GM19035 (cell line): ENCODE measurements around the gene UBAP1.
"Not testable (repeated sequence)": the region's sequence is repeated elsewhere in the genome, so short reads cannot be mapped to it uniquely, and the experiment has no call there.

Experiments used
- ATAC-seq: cut with Tn5 transposase; IDR thresholded peaks from one replicate; pipeline ENCODE4 v1.9.1; 2021; ENCODE audit not compliant: unreplicated experiment

Gene UBAP1

DNA sequence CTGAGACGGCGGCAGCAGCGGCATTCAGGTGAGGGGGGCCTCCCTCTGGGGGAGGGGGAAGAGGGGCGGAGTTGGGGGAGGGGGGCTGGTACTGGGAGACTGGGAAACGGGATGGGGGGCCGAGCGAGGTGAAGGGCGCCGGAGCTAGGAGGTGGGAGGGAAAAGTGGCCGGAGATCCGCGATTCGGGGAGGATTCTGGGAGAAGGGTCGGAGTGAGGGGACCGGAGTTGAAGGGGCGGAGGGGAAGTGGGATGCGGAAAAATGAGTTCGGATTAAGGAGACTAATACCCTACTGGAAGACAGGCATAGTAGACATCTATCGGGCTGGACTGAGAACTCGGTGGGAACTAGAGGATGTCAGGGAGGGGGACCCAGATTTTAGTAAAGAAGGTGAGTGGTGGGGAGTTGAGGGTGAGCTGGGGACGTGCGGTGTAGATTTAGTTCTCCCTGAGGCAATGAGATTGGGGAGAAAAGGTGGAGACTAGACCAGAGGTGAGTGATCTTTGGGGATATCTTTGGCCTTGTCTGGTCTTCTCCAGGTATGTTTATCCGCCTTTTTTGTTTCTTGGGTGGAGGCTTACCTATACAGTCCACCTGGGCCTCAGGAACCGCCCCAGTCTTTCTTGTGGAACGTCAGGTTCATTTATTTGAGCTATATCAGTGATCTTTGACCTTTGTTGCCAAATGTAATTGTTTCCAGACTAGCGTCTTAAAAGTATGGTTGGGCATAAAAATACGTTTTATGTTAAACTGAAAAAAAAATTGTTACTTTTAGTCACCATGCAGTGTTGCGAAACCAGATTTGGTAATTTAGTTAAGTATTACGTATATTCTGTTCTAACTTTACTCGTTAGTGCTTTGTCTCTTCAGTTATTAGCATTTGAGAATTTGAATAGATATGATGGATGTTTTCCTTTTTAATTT, 632 bp downstream of the UBAP1 start:
- peak; percentile 8 for ATAC-seq

DNA sequence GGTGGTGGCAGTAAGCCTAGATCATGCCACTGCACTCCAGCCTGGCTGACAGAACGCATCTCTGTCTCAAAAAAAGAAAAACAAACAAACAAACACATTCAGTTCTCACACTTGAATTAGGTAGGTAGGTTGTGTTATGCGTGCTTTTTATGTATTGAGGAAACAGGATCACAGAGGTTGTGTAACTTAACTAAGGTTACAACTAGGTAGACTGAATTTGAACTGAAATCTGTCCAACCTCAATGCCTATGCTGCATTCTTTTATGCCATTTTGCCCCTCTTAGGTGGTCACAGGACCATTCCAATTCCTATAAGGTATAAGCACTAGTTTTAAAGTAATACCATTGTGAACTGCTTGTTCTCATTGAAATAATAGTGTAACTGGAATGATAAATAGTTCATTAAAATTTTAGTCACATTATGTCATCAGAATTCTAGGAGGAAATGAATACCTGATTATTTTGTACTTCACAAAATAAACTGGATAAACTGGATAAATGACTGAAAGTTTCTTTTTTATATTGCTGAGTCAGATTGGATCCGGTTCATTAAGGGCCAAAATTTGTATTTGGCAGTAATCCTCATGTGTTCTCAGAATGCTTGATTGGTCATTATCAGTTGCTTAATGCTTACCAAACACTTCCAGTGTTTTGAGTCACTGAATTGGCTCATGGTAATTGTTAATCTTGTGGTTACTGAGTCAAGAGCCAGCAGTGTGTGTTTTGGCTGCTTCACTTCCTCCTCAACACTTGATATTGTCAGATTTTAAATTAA, 7.1 kb downstream of the UBAP1 start:
- no peak for ATAC-seq

DNA sequence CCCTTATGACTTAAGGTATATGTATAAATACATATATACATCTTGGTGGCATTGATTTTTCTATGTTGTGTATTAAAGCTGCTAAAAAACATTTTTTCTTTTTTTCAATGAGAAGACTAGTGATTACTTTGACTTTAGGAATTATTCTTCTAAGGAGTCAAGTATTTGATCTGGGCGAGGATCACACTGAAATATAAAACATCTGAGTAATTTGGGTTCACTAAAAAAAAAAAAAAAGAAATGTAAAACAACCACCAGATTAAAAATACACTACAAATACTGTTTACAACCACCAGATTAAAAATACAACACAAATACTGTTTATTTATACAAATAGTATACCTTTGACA, 9.0 kb downstream of the UBAP1 start:
- ATAC-seq, result no peak

DNA sequence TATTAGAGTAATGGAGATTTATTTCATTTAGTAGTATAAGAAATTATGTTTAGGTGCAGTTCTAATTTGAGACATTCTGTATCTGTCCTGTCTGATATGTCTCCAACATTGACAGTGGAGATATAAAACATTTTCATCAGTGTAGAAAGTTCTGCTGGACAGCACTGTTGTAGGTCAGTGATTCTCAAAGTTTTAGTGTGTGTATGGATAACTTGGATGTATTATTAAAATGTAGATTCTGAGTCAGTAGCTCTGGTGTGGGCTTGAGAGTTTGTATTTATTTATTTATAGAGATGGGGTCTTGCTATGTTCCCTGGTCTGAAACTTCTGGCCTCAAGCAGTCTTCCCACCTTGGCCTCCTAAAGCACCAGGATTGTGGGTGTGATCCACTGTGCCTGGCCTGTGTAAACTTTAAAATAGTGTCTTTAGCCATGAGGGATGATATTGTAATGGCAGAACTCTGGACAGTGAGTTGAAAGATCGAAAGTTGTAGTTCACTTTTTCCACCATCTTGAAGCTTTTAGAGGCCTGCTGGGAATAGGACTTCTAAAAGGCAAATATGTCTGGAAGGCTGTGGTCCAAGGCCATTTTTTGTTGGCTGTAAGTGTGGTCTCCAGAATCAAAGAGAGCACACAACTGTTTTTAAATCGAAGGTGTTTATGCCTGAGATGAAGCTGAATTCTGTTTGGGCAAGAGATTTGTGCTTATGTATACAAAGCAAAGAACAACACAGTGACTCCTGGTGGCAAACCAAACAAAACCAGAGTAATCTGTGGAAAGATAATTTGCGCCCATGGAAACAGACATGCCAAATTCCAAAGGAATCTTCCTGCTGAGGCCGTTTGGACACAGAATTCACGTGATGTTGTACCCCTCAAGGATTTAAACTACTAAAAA, 12.4 kb downstream of the UBAP1 start:
- ATAC-seq, result no peak

DNA sequence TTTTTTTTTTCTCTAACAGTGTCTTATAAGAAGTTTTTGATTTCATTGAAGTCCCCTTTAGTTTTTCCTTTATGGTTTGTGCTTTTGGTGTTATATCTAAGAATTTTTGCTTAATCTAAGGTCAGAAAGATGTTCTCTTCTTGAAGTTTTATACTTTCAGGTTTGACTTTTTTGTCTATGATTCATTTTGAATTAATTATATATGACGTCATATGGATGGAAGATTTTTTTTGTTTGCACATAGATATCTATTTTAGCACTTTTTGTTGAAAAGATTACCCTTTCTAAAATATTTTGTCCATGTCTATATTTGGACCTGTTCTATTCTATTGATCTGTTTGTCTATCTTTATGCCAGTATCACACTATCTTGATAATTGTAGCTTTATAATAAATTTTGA, 16.3 kb downstream of the UBAP1 start:
- ATAC-seq, result no peak

DNA sequence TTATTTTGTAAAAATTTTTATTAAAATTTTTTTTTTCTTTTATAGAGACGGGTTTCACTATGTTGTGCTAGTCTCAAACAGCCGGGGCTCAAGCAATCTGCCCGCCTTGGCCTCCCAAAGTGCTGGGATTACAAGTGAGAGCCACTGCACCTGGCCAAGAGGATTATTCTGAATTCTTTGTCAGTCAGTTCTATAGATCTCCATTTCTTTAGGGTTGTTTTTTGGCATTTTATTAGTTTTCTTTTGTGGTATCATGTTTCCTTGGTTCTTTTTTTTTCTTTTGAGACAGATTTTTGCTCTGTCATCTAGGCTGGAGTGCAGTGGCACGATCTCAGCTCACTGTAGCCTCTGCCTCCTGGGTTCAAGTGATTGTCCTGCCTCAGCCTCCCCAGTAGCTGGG, 18.4 kb downstream of the UBAP1 start:
- not testable (repeated sequence) for ATAC-seq

DNA sequence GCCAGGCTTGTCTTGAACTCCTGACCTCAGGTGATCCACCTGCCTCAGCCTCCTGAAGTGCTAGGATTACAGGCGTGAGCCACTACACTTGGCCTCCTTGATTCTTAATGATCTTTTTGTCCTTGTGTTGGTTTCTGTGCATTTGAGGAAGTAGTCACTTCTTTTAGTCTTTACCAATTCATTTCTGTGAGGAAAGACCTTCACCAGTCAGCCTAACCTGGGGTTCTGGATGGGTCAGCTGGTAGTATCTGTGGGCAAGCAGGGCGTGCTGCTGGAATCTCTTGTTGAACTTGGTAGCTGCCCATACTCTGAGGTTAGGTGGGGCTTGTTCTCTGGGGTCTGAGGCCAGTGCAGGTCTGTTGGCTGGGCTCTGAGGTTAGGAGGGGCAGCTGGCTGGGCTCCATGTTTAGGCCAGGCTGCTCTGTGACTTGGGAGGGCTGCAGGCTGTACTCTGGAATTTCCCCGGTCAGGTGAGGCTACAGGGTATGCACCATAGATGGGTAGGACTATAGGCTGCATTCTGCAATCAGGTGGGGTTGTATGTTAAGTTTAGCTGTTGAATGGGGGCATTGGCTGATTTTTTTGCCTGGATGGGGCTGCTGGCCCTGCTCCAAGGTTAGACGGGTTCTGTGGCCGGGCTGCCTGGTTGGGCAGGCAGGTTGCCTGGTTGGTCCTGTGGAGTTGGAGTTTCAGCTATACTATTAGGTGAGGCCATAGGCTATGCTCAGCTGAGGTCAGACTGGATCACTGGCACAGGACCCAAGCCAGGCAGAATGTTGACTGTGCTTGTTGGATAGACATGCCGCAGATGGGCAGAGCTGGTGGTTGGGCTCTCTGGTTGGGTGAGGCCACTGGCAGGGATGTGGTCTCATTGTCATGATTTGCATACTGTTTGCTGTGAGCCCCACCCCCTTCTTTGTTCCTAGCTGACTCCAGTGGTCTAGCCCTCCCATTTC, 19.2 kb downstream of the UBAP1 start:
- ATAC-seq, result no peak

DNA sequence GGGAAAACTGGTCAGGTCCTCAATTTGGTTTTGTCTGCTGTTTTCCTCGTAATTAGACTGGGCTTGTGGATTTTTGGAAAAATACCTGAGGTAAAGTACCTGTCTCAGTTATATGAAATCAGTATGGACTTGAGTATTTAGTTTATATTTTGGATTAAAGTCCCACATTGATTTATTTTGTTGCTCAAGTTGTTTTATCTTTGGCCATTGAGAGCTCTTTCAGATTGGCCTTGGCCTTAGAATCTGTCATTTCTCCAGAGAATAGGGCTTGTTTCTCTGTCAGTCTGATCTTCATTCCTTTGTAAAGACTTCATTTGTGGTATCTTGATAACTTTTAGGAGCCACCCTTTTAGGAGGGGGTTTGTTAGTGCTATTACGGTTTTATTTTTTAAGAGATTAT, 21.2 kb downstream of the UBAP1 start:
- ATAC-seq, result no peak

DNA sequence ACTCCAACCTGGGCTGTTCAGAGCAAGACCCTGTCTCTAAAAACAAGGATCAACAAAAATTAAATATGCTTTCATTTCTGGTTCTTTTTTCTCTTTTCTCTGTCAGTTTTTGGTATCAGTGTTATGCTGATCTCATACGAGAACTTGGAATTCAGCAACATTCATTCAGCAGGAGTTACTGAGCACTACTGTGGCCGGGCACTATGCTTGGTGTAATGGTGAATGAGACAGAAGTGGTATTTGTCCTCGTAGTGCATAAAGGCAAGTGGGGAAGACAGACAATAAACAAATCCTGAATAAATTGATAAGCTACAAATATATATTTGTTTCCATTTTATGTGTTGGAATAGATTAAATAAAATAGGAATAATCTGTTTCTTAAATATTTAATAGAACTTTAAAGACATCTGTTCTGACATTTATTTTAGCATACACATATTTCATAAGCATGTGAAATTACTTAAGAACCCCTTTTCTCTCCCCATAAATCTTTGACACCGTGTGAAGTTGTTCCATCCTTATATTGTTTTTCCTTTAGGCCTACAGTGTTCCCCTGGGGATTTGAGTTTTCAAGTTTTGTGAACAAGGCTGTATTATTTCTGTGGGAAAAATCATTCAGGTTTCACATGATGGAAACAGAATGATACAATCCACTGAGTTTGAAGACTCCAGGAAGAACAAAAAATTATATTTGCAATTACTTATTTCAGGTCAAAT, 24.6 kb downstream of the UBAP1 start:
- no peak for ATAC-seq

DNA sequence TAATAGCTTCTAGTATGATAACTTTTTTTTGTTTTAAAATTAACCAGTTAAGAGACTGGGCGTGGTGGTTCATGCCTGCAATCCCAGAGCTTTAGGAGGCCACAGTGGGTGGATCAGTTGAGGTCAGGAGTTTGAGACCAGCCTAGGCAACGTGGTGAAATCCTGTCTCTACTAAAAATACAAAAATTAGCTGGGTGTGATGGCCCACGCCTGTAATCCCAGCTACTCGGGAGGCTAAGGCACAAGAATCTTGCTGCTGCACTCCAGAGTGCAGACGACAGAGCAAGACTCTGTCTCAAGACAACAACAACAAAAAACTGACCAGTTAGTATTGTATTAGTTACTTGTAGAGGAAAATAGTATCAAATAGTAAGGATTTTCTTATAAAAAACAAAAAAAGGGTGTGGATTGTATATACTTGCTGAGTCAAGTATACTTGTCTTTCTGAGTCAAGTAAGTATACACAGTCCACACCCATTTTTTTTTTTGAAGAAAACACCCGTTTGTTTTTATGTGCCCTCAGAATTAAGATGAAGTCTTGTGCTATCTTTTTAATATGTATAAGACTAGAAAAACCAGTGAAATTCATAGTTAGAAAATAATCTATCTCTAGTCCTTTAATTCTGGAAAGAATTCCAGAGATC, 25.3 kb downstream of the UBAP1 start:
- ATAC-seq, result no peak

DNA sequence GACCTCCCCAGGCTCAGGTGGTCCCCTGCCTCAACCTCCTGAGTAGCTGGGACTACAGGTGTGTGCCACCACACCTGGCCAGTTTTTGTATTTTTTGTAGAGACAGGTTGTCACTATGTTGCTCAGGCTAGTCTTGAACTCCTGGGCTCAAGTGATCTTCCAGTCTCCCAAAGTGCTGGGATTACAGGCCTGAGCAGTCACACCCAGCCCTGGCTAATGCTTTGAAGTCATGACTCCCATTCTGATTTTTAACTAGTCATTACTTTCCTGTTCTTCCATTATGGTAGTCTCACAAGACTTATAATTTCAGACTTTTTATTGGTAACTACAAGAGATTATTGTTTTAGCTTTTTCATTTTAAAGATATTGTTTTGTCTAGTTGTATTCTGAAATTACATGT, 26.3 kb downstream of the UBAP1 start:
- ATAC-seq, result no peak

DNA sequence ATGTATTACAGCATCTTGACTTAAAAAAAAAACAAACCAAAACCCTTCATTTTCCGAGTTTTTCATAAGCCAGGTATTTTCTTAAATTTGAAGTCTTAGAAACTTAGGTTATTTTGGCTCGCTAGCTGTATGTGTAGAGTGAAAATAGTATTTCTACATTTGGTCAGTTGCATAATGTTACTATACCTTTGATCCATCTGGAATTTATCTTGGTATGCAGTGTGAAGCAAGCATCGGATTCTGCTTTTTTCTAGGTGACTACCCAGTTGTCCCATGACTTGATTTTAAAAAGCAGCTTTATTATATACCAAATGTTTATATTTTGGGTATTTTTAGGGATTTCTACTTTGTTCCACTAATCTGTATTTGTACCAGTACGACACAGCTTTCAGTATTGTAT, 27.7 kb downstream of the UBAP1 start:
- ATAC-seq, result no peak

DNA sequence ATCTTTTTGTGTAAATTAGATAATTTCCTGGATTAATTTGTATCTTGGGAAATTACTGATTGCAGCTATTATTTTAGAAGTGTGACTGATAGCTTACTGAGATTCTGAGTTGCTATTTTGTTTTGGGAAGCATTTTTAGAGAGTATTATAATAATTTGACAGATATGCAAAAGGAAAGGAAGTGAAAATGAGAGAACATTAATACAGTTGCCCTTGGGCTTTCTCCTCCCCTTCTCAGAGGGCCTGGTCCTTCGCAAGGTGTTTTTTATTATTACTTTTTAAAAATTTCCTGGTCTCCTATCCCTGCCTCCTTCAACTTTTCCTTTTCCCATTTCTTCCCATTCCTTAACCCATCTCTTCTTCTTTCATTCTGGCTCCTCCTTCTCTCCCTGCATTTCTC, 32.6 kb downstream of the UBAP1 start:
- no peak for ATAC-seq

DNA sequence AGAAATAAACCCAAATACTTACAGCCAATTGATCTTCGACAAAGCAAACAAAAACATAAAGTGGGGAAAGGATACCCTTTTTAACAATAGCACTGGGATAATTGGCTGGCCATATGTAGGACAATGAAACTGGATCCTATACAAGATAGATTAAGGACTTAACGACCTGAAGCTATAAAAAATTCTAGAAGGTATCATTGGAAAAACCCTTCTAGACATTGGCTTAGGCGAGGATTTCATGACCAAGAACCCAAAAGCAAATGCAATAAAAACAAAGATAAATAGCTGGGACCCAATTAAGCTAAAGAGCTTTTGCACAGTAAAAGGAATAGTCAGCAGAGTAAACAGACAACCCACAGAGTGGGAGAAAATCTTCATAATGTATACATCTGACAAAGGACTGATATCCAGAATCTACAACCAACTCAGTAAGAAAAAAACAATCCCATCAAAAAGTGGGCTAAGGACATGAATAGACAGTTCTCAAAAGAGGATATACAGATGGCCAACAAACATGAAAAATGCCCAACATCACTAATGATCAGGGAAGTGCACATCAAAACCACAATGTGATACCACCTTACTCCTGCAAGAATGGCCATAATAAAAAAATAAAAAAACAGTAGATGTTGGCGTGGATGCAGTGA, 35.6 kb downstream of the UBAP1 start:
- ATAC-seq, result not testable (repeated sequence)

DNA sequence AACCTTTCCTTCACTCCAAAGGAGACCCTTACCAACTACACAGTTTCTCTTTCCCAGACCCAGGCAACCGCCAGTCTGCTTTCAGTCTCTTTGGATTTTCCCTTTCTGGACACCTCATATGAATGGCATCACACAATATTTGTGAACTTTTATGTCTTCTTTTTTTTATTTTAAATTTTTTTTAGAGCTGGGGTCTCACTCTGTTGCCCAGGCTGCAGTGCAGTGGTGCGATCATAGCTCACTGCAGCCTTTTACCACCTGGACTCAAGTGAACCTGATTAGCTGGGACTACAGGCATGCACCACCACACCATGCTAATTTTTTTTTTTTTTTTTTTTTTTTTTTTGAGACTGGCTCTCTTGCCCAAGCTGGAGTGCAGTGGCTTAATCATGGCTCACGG, 37.5 kb downstream of the UBAP1 start:
- no peak for ATAC-seq

DNA sequence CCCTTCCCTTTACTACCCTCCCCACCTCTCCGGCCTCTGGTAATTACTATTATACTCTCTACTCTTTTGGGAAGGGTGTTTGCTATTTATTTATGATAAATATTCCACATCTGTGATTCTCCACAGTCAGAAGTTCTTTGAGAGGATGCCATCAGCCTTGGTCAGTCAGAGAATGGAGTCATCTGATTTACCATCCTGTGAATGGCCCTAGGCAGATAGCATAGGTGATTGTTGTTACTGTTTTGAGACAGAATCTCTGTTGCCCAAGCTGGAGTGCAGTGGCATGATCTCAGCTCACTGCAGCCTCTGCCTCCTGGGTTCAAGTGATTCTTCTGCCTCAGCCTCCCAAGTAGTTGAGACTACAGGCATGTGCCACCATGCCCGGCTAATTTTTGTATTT, 38.2 kb downstream of the UBAP1 start:
- not testable (repeated sequence) for ATAC-seq

DNA sequence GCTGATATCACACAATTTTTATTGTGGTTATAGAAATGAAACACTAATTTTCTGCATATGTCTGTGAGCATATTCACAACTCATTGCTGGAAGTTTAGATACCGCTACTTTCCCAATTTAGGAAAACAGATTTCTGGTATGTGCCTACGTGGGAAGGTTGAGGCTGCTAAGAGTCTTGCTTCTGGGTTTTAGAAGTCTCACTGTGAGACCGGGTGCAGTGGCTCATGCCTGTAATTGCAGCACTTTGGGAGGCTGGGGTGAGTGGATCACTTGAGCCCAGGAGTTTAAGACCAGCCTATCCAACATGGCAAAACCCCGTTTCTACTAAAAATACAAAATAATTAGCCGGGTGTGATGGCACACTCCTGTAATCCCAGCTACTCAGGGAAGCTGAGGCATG, 39.6 kb downstream of the UBAP1 start:
- ATAC-seq, result no peak

DNA sequence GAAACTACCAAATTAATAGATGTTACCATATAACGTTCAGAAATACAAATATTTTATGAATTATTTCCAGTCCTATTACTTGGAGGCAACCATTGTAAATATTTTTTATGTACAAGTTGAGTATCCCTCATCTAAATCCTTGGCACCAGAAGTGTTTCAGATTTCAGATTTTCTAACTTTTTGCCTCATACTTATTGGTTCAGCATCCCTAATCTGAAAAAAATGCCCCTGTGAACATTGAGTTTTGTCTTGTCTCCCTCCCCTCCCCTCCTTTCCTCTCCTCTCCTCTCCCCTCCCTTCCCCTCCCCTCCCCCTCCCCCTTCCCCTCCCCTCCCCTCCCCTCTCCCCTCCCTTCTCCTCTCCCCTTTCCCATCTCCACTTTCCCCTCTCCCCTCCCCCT, 40.6 kb downstream of the UBAP1 start:
- ATAC-seq, result no peak

DNA sequence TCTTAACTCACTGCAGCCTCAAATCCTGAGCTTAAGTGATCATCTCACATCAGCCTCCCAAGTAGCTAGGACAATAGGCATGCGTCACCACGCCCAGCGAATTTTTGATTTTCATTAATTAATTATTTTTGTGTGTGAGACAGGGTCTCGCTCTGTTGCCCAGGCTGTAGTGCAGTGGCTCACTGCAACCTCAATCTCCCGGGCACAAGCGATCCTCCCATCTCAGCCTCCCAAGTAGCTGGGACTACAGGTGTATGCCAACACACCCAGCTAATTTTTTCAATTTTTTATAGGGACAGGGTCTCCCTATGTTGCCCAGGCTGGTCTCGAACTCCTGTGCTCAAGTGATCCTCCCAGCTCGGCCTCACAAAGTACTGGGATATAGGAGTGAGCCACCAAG, 41.4 kb downstream of the UBAP1 start:
- no peak for ATAC-seq
